Placental epithelial cell (primary cell): ENCODE measurements around the gene URB1. TPM values are rescaled to one million over a fixed set of nuclear protein-coding genes. Genes with fewer than 3 reads are reported as not detected.
A peak's percentile ranks its signal among the peaks of the same experiment; 100 is the strongest.

Experiments used
- small RNA-seq: library from RNA; depleted of rRNA; stranded (forward); fragments of <200 nt; gene quantifications from one replicate; pipeline ENCODE3, GENCODE V24; 2012
- total RNA-seq: library from RNA; depleted of rRNA; stranded (reverse); fragments of >200 nt; gene quantifications from 2 replicates; pipeline ENCODE4 v1.2.3, GENCODE V29; 2012

The URB1 gene, protein sequence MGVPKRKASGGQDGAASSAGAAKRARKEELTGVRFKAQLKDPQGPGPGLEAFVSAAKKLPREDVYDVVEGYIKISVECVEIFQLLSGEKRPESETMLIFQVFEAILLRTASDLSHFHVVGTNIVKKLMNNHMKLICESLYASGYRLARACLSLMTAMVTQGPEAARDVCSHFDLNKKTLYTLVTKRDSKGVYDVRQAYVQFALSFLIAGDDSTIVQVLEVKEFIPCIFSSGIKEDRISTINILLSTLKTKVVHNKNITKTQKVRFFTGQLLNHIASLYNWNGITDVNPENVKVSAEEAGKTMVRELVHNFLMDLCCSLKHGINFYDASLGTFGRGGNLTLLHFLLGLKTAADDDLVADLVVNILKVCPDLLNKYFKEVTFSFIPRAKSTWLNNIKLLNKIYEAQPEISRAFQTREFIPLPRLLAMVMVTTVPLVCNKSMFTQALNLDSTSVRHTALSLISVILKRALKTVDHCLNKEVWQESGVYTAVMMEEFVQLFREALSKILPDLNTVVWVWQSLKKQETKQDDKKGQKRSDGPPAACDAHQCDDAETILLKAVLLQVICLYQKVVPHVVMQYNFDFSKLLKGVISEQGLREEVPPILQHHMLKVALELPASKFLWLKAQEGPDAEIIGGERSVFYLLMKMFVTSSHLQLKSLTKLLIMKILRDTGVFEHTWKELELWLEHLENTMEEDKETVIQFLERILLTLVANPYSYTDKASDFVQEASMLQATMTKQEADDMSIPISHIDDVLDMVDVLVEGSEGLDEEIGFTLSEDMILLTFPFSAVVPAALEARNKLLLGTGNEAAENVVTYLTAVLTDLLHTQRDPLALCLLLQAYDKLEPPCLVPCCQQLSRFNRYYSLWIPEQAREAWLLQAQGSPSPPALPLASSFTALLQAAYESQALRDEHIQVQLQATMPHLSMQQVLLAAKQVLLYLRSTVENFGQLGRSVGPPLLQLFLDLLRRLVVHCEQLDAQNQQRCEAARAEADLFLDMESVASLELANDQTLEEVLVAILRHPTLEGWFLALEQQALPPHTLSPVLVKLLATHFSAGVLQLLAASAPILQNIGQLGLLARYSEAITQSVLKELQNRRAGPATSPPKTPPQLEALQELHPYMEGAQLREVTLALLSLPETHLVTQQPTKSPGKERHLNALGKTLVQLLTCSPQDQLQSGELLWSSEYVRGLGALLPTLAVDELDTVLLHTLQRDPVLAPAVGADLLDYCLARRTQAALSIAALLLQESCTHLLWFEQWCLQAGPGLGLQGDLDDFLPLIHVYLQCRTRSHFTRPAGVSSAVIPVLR (N-terminal part only)
- 11.8 and 17.5 TPM in 2 replicates for total RNA-seq

DNA sequence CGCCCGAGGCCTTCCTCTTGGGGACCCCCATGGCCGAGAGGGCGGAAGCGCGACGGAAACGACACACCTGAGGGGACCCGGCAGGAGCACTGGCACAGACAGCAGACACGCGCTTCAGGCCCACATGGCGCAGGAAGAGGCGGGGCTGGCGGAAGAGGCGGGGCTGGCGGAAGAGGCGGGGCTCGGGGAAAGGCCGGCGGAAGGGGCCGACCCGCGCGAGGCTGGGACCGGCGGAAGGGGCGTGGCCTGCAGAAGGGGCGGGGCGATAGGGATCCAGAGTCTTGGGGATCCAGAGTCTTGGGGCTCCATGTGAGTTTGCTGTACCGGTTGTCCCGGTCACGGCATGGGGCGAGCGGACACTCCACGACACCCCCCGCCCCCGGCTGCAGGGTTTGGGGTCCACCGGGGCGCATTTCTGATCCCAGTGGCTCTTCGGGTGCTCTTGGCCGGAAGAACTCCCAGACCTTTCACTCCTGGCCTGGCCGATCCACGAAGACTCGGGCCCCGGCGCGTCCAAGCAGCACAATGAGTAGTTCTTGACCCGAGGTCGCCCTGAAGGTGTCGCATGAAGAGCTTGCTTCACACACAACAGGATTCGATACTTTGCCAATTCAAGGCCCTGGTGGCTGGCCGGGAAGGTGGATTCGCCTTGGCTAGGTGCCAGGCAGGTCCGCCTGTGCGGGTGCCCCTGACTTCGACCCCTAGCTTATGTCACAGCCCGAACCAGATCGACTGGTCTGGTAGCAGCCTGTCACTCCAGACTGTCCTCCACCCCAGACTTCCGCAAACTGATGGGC lies at the start of gene URB1:
Gene URB1, minus strand, starts transcription at position 133 of the 797 bp plus-strand sequence. Its CDS starts 102 bp downstream, at position 31.

DNA sequence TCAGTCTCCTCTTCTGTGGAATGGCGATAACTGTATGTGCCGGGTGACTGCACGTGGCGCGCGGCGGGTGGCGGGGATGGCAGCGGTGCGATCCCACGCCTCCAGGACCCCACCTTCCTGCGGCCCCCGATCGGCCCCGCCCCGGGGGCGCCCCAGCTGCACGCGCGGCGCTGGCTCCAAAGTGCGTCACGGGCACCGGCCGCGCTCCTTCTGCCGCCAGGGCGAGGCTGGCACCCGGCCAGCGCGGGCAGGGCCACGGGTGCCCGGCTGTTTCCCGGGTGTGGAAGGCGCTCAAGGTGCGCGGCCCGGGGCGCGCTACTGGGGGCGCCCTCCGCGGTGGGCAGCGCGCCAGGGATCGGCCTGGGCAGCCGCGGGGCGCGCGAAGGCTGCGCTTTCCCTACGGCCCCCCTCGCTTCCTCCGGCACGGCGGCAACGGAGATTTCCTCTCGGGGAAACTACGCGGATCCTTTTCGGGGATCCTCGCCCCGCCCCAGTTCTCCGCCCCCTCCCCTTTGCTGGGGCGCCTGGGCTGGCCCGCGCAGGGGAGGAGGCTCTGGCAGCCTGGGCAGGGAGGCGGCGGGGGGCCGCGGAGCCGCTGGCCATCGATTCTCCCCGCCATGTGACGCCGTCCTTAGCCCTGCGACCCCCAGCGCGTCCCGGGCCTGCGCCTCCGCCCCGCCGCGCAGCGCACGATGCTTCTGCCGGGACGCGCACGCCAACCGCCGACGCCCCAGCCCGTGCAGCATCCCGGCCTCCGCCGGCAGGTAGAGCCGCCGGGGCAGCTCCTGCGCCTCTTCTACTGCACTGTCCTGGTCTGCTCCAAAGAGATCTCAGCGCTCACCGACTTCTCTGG lies 19.6 kb upstream of the URB1 start, which contains the start of gene EVA1C:
Gene EVA1C, plus strand, starts transcription at position 545 of the 853 bp plus-strand sequence. Its CDS starts 148 bp downstream, at position 693.

DNA sequence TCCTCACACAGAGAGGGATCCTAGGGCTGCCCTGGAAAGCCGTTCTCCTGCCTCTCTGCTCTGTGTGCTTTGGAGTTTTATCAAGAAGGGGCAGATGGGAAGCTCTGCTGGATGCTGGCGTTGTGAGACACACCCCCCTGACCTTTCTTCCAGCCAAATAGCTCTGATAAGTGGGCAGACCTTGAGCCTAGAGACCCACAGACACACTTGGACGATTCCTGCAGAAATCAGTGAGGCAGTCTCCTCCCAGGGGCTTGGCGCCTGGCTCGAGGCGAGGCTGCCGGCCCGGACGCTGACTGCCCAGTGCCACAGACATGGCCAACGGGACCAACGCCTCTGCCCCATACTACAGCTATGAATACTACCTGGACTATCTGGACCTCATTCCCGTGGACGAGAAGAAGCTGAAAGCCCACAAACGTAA lies 94.1 kb downstream of the URB1 start, which contains the start of gene MRAP:
Gene MRAP, plus strand, starts transcription at position 198 of the 424 bp plus-strand sequence. Its CDS starts 117 bp downstream, at position 315.

DNA sequence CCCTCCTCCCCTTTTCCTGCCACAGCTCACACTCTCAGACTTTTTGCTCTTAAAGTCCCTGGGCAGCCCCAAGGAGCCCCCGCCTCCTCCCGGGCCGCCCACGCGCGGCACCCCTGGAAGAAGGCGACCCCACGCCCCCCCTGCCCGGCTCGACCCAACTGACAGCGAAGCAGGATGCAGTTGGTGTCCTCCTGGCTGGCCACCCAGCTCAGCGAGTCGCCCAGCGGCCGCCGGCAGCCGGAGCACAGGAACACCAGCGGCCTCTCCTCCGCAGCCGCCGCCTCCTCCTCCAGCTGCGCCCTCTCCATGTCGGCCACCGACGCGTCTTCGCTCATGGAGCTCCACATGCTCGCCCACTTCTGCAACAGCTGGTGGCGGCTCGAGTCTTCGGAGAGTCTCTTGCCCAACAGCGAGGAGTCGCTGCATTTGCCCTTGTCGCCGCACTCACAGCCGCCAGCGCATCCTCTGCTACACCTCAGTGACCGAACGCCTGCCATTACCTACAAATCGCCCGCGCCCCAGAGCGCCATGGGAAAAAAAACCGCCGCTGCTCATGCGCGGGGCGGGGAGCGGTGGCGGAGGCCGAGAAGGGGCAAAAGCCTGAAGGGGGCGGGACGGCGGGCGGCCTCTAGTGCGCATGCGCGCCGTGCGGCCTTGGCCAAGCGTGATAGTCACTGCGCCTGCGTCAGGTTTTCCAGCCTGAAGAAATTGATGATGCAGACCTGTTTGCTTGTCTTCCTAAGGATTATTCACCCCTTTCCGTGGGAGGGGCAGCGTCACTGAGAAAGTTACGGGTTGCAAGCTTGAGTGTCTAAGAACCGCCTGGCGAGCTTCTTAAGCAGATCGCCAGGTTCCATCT lies 114.1 kb downstream of the URB1 start, which contains the start of gene MIS18A:
Gene MIS18A, minus strand, starts transcription at position 532 of the 859 bp plus-strand sequence. Its CDS starts 35 bp downstream, at position 497.

Small RNA genes within 50 kb of the gene (small RNA-seq; reads per million reads assigned to genes)
- 396 reads per million, percentile 99 among the genes with 10 or more reads in this experiment for gene SNORA80A

Other genes starting within 250 kb of the URB1 start
- gene MIS18A, start 114.0 kb downstream of the URB1 start, total RNA-seq = 3.6 and 5.5 TPM in 2 replicates
- gene MRAP, start 94.2 kb downstream of the URB1 start, total RNA-seq = not detected in 2 replicates
- 0.43 and 2.7 TPM in 2 replicates for gene EVA1C, start 19.7 kb upstream of the URB1 start, total RNA-seq
- gene TCP10L, start 192.5 kb upstream of the URB1 start, total RNA-seq = 0.39 TPM in 1 of 2 replicates, not detected in the other
- gene CFAP298, start 219.4 kb upstream of the URB1 start, total RNA-seq = 13.7 and 16.2 TPM in 2 replicates